ENCODE measurements around the gene ANKRD24. TPM values are rescaled to one million over a fixed set of nuclear protein-coding genes. Genes with fewer than 3 reads are reported as not detected.

The ANKRD24 gene
- total and polyA plus RNA-seq, 2 of the 13 experiments (the other 11 are each of a cell fraction or from before 2014, with no cell fraction given): 0.13 to 0.24 TPM

DNA sequence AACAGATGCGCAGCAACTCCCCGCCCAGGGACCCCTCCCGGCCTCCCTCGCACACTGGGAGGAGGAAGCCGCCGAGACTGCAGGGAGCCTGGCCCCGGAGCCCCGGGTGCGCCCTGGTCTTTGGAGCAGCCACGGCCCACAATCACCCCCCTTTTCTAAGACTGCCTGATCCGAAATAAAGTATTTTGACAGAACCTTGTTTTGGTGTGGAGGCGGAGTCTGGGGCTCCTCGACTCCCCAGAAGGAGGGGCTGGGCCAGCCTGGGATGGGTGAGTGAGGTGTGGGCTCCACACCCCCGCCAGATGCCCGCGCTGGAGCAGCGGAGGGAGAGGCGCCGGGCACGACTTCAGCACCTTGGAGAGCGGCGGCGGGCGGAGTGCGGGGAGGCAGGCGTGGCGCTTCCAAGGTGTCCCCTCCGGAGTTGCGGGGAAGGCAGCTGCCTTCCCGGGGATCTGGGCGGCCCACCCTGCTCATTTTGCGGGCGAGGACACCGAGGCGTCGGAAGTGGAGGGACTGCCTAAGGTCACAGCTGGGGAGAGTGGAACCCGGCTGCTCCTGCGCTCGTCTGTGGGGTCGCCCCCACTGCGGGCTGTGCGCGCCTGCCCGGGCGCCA lies 9.5 kb upstream of the ANKRD24 start (continued):
- TF ChIP-seq NR2C2 (CRISPR knock-in tag; IDR thresholded peaks at IDR 0.05; ENCODE audit: borderline replicate concordance): no peak
- peak; percentile 41; the same call in 1 of the 2 replicates for TF ChIP-seq ZBTB1 (CRISPR knock-in tag; IDR thresholded peaks at IDR 0.05; ENCODE audit: borderline replicate concordance)
- 0 out of 2 replicates have a peak, but pooled peaks have one; percentile 60 for TF ChIP-seq KDM4B (CRISPR knock-in tag; IDR thresholded peaks at IDR 0.05)
- peak; percentile 47; the same call in 1 of the 2 replicates for TF ChIP-seq SMAD3 (CRISPR knock-in tag; IDR thresholded peaks at IDR 0.05)
- TF ChIP-seq ZFP36 (IDR thresholded peaks at IDR 0.05; ENCODE audit: borderline replicate concordance, low read depth, low read length, partially characterized antibody): no peak
- no peak for TF ChIP-seq MIXL1 (CRISPR knock-in tag; IDR thresholded peaks at IDR 0.05)
- TF ChIP-seq PHF20 (CRISPR knock-in tag; IDR thresholded peaks at IDR 0.05): no peak
- TF ChIP-seq ERF (CRISPR knock-in tag; IDR thresholded peaks at IDR 0.05): peak; percentile 85
- TF ChIP-seq ZNF652 (CRISPR knock-in tag; IDR thresholded peaks at IDR 0.05; ENCODE audit: borderline replicate concordance, low read depth): no peak
- TF ChIP-seq ZBTB7A (CRISPR knock-in tag; IDR thresholded peaks at IDR 0.05): no peak
- TF ChIP-seq, protein P1, sequence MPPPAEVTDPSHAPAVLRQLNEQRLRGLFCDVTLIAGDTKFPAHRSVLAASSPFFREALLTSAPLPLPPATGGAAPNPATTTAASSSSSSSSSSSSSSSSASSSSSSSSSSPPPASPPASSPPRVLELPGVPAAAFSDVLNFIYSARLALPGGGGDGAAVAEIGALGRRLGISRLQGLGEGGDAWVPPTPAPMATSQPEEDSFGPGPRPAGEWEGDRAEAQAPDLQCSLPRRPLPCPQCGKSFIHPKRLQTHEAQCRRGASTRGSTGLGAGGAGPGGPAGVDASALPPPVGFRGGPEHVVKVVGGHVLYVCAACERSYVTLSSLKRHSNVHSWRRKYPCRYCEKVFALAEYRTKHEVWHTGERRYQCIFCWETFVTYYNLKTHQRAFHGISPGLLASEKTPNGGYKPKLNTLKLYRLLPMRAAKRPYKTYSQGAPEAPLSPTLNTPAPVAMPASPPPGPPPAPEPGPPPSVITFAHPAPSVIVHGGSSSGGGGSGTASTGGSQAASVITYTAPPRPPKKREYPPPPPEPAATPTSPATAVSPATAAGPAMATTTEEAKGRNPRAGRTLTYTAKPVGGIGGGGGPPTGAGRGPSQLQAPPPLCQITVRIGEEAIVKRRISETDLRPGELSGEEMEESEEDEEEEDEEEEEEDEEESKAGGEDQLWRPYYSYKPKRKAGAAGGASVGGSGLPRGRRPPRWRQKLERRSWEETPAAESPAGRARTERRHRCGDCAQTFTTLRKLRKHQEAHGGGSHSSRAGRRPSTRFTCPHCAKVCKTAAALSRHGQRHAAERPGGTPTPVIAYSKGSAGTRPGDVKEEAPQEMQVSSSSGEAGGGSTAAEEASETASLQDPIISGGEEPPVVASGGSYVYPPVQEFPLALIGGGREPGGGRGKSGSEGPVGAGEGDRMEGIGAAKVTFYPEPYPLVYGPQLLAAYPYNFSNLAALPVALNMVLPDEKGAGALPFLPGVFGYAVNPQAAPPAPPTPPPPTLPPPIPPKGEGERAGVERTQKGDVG (CRISPR knock-in tag; IDR thresholded peaks at IDR 0.05; ENCODE audit: borderline replicate concordance): no peak
- TF ChIP-seq, protein P2, sequence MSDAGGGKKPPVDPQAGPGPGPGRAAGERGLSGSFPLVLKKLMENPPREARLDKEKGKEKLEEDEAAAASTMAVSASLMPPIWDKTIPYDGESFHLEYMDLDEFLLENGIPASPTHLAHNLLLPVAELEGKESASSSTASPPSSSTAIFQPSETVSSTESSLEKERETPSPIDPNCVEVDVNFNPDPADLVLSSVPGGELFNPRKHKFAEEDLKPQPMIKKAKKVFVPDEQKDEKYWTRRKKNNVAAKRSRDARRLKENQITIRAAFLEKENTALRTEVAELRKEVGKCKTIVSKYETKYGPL (CRISPR knock-in tag; IDR thresholded peaks at IDR 0.05): no peak
- TF ChIP-seq, protein P3, sequence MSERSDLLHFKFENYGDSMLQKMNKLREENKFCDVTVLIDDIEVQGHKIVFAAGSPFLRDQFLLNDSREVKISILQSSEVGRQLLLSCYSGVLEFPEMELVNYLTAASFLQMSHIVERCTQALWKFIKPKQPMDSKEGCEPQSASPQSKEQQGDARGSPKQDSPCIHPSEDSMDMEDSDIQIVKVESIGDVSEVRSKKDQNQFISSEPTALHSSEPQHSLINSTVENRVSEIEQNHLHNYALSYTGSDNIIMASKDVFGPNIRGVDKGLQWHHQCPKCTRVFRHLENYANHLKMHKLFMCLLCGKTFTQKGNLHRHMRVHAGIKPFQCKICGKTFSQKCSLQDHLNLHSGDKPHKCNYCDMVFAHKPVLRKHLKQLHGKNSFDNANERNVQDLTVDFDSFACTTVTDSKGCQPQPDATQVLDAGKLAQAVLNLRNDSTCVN (CRISPR knock-in tag; IDR thresholded peaks at IDR 0.05; ENCODE audit: borderline replicate concordance): peak; percentile 66; the same call in 1 of the 2 replicates
- TF ChIP-seq TSC22D2 (CRISPR knock-in tag; IDR thresholded peaks at IDR 0.05; ENCODE audit: borderline replicate concordance): peak; percentile 92
- 0 out of 2 replicates have a peak, but pooled peaks have one; percentile 59 for TF ChIP-seq ZSCAN31 (CRISPR knock-in tag; IDR thresholded peaks at IDR 0.05; ENCODE audit: low read depth)
- TF ChIP-seq ZNF572 (CRISPR knock-in tag; IDR thresholded peaks at IDR 0.05): no peak
- TF ChIP-seq ELF3 (CRISPR knock-in tag; IDR thresholded peaks at IDR 0.05): 0 out of 2 replicates have a peak, but pooled peaks have one; percentile 29
- TF ChIP-seq, protein P4, sequence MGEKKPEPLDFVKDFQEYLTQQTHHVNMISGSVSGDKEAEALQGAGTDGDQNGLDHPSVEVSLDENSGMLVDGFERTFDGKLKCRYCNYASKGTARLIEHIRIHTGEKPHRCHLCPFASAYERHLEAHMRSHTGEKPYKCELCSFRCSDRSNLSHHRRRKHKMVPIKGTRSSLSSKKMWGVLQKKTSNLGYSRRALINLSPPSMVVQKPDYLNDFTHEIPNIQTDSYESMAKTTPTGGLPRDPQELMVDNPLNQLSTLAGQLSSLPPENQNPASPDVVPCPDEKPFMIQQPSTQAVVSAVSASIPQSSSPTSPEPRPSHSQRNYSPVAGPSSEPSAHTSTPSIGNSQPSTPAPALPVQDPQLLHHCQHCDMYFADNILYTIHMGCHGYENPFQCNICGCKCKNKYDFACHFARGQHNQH (CRISPR knock-in tag; IDR thresholded peaks at IDR 0.05): peak; percentile 79; the same call in 1 of the 2 replicates
- TF ChIP-seq ZNF839 (CRISPR knock-in tag; IDR thresholded peaks at IDR 0.05; ENCODE audit: borderline replicate concordance): no peak
- TF ChIP-seq, protein P5, sequence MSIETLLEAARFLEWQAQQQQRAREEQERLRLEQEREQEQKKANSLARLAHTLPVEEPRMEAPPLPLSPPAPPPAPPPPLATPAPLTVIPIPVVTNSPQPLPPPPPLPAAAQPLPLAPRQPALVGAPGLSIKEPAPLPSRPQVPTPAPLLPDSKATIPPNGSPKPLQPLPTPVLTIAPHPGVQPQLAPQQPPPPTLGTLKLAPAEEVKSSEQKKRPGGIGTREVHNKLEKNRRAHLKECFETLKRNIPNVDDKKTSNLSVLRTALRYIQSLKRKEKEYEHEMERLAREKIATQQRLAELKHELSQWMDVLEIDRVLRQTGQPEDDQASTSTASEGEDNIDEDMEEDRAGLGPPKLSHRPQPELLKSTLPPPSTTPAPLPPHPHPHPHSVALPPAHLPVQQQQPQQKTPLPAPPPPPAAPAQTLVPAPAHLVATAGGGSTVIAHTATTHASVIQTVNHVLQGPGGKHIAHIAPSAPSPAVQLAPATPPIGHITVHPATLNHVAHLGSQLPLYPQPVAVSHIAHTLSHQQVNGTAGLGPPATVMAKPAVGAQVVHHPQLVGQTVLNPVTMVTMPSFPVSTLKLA (IDR thresholded peaks at IDR 0.05): no peak
- TF ChIP-seq, protein P6, sequence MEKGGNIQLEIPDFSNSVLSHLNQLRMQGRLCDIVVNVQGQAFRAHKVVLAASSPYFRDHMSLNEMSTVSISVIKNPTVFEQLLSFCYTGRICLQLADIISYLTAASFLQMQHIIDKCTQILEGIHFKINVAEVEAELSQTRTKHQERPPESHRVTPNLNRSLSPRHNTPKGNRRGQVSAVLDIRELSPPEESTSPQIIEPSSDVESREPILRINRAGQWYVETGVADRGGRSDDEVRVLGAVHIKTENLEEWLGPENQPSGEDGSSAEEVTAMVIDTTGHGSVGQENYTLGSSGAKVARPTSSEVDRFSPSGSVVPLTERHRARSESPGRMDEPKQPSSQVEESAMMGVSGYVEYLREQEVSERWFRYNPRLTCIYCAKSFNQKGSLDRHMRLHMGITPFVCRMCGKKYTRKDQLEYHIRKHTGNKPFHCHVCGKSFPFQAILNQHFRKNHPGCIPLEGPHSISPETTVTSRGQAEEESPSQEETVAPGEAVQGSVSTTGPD (CRISPR knock-in tag; IDR thresholded peaks at IDR 0.05): no peak
